ENCODE data around the gene NFIA.

Gene NFIA

GRCh38 chr1:61460191-61460590 lies 377.8 kb downstream of the NFIA start:
- ChIA-PET POLR2A (no interaction called here), CTCF (interaction anchor here (0.7 kb wide), 1 partner anchor 10 kb away, joined by 6 read pairs; no protein-coding TSS in a partner anchor)
- Histone ChIP-seq H3K4me3 (ENCODE audit: low read depth, low read length) (no peak overlapping the region), H3K27ac (ENCODE audit: extremely low read depth, low read depth, low read length) (no peak overlapping the region), H3K4me1 (ENCODE audit: control insufficient read depth, insufficient read depth, low read length) (no peaks in the 10 kb centered on the region), H3K9me3 (ENCODE audit: control insufficient read depth, insufficient read depth, low read depth, low read length) (no peaks in the 10 kb centered on the region), H3K36me3 (ENCODE audit: control insufficient read depth in 2 of 2, insufficient read depth in 1 of 2, low read length in 2 of 2) (peaks cover 0 to 7% of the 10 kb centered on the region in 2 experiments; a peak in 2 of 3 replicates)
- TF ChIP-seq ZBTB48 (tag by site-specific recombination; IDR thresholded peaks at IDR 0.05): no peak
- no peak for TF ChIP-seq ZNF146 (tag by site-specific recombination; IDR thresholded peaks at IDR 0.05)
- TF ChIP-seq, protein P1, sequence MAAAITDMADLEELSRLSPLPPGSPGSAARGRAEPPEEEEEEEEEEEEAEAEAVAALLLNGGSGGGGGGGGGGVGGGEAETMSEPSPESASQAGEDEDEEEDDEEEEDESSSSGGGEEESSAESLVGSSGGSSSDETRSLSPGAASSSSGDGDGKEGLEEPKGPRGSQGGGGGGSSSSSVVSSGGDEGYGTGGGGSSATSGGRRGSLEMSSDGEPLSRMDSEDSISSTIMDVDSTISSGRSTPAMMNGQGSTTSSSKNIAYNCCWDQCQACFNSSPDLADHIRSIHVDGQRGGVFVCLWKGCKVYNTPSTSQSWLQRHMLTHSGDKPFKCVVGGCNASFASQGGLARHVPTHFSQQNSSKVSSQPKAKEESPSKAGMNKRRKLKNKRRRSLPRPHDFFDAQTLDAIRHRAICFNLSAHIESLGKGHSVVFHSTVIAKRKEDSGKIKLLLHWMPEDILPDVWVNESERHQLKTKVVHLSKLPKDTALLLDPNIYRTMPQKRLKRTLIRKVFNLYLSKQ (tag by site-specific recombination; IDR thresholded peaks at IDR 0.05; ENCODE audit: borderline replicate concordance): no peak
- no peak for TF ChIP-seq ZNF518A (tag by site-specific recombination; conservative IDR thresholded peaks at IDR 0.05; ENCODE audit: low read depth)
- TF ChIP-seq ZNF37A (tag by site-specific recombination; IDR thresholded peaks at IDR 0.05): no peak

GRCh38 chr1:61461406-61462384 lies 379.3 kb downstream of the NFIA start:
- H3K36me3 ChIP-seq (ENCODE audit: control insufficient read depth in 2 of 2, insufficient read depth in 1 of 2, low read length in 2 of 2): no peaks in the 10 kb centered on the region
- ChIA-PET CTCF (no interaction called here), POLR2A (no interaction called here)
- H3K9me3 ChIP-seq (ENCODE audit: control insufficient read depth, insufficient read depth, low read depth, low read length): no peaks in the 10 kb centered on the region
- H3K27ac ChIP-seq (ENCODE audit: extremely low read depth, low read depth, low read length): no peak overlapping the region
- no peak overlapping the region for H3K4me3 ChIP-seq (ENCODE audit: low read depth, low read length)
- no peaks in the 10 kb centered on the region for H3K4me1 ChIP-seq (ENCODE audit: control insufficient read depth, insufficient read depth, low read length)
- TF ChIP-seq ZNF221 (tag by site-specific recombination; IDR thresholded peaks at IDR 0.05; ENCODE audit: borderline replicate concordance) (no peak), GLI4 (tag by site-specific recombination; IDR thresholded peaks at IDR 0.05) (no peak), ZNF140 (tag by site-specific recombination; IDR thresholded peaks at IDR 0.05) (no peak), ZNF335 (tag by site-specific recombination; conservative IDR thresholded peaks at IDR 0.05) (no peak), ZNF548 (tag by site-specific recombination; IDR thresholded peaks at IDR 0.05) (no peak), ZNF530 (tag by site-specific recombination; IDR thresholded peaks at IDR 0.05; ENCODE audit: low read depth) (no peak), ZNF404 (tag by site-specific recombination; IDR thresholded peaks at IDR 0.05) (no peak), ZNF610 (tag by site-specific recombination; IDR thresholded peaks at IDR 0.05; ENCODE audit: borderline replicate concordance) (no peak), REPIN1 (tag by site-specific recombination; IDR thresholded peaks at IDR 0.05; ENCODE audit: low read depth) (no peak)
- TF ChIP-seq, protein P2, sequence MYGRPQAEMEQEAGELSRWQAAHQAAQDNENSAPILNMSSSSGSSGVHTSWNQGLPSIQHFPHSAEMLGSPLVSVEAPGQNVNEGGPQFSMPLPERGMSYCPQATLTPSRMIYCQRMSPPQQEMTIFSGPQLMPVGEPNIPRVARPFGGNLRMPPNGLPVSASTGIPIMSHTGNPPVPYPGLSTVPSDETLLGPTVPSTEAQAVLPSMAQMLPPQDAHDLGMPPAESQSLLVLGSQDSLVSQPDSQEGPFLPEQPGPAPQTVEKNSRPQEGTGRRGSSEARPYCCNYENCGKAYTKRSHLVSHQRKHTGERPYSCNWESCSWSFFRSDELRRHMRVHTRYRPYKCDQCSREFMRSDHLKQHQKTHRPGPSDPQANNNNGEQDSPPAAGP (tag by site-specific recombination; IDR thresholded peaks at IDR 0.05): no peak
- TF ChIP-seq, protein P3, sequence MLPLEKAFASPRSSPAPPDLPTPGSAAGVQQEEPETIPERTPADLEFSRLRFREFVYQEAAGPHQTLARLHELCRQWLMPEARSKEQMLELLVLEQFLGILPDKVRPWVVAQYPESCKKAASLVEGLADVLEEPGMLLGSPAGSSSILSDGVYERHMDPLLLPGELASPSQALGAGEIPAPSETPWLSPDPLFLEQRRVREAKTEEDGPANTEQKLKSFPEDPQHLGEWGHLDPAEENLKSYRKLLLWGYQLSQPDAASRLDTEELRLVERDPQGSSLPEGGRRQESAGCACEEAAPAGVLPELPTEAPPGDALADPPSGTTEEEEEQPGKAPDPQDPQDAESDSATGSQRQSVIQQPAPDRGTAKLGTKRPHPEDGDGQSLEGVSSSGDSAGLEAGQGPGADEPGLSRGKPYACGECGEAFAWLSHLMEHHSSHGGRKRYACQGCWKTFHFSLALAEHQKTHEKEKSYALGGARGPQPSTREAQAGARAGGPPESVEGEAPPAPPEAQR (tag by site-specific recombination; IDR thresholded peaks at IDR 0.05): no peak
- TF ChIP-seq, protein P4, sequence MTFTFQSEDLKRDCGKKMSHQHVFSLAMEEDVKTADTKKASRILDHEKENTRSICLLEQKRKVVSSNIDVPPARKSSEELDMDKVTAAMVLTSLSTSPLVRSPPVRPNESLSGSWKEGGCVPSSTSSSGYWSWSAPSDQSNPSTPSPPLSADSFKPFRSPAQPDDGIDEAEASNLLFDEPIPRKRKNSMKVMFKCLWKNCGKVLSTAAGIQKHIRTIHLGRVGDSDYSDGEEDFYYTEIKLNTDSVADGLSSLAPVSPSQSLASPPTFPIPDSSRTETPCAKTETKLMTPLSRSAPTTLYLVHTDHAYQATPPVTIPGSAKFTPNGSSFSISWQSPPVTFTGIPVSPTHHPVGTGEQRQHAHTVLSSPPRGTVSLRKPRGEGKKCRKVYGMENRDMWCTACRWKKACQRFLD (tag by site-specific recombination; IDR thresholded peaks at IDR 0.05): no peak
- TF ChIP-seq, protein P5, sequence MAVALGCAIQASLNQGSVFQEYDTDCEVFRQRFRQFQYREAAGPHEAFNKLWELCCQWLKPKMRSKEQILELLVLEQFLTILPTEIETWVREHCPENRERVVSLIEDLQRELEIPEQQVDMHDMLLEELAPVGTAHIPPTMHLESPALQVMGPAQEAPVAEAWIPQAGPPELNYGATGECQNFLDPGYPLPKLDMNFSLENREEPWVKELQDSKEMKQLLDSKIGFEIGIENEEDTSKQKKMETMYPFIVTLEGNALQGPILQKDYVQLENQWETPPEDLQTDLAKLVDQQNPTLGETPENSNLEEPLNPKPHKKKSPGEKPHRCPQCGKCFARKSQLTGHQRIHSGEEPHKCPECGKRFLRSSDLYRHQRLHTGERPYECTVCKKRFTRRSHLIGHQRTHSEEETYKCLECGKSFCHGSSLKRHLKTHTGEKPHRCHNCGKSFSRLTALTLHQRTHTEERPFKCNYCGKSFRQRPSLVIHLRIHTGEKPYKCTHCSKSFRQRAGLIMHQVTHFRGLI (tag by site-specific recombination; IDR thresholded peaks at IDR 0.05): no peak

Measured in HEK293 (cell line).